SJCRH30 (cell line): ENCODE measurements around the gene TBC1D1. TPM values are rescaled to one million over a fixed set of nuclear protein-coding genes. Genes with fewer than 3 reads are reported as not detected.

Experiments used
- DNase-seq, 2 experiments: peaks; one replicate each; pipeline ENCODE4 v3.0.0-alpha.2; 2015 to 2020
- H3K27ac ChIP-seq: fragments of 250-450 bp; sonication (Bioruptor Pico); 2 replicates; pipeline ENCODE4 v1.5.1; 2020; ENCODE audit warnings: mild to moderate bottlenecking, moderate library complexity
- H3K27me3 ChIP-seq: fragments of 250-450 bp; sonication (Bioruptor Pico); 2 replicates; pipeline ENCODE4 v1.5.1; 2020; ENCODE audit warnings: mild to moderate bottlenecking, moderate library complexity
- H3K36me3 ChIP-seq: fragments of 250-450 bp; sonication (Bioruptor Pico); 2 replicates; pipeline ENCODE4 v1.5.1; 2020; ENCODE audit warnings: mild to moderate bottlenecking, moderate library complexity
- H3K4me1 ChIP-seq: fragments of 250-450 bp; sonication (Bioruptor Pico); 2 replicates; pipeline ENCODE4 v1.5.1; 2020; ENCODE audit warnings: mild to moderate bottlenecking, moderate library complexity
- H3K4me3 ChIP-seq: fragments of 250-450 bp; sonication (Bioruptor Pico); 2 replicates; pipeline ENCODE4 v1.5.1; 2020; ENCODE audit warnings: mild to moderate bottlenecking, moderate library complexity
- H3K9me3 ChIP-seq: fragments of 250-450 bp; sonication (Bioruptor Pico); replicated peaks from 2 replicates; pipeline ENCODE4 v1.5.1; 2020; ENCODE audit warnings: mild to moderate bottlenecking, moderate library complexity
- total RNA-seq: library from RNA; depleted of rRNA; stranded (reverse); fragments of >200 nt; shearing (Covaris generic); gene quantifications from 2 replicates; pipeline ENCODE4 v1.2.3, GENCODE V29; 2014

The TBC1D1 gene
- total RNA-seq, 1 experiment from 2014 or later: 91.1 TPM

DNA sequence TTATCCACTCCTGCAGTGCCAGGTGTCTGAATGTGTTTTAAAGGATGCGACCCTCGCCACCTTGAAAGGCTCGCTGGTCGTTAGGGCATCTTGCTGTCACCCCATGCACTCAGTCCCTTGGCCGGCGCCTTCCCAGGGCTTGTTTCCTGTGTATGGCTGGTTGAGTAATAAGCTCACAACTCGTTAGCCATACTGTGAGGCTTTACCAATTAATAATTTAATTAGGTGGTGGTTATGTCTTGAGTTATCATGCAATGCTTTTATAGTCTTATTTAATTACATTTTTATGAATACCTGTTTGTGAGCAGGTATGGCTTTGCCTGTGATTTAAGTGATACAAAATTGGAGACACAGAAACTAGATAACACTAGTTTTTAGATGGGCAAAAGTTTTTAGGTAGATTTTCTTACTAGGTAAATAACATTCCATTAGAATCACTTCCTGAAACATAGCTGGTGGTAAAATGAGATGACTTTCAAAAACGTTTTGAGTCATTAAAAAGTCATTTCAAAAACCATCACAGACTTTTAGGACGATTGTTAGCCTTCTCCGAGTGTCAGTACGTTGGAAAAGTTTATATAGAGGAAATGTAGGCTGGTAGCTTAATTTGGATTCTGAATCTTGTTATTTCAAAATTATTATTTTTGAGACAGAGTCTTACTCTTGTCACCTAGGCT is 87.5 kb downstream of the TBC1D1 start:
- Histone ChIP-seq H3K4me3 (peak overlapping the region; percentile 99), H3K36me3 (no peaks in the 10 kb centered on the region), H3K4me1 (no peaks in the 10 kb centered on the region; the same call in 1 of the 2 replicates), H3K9me3 (no peaks in the 10 kb centered on the region), H3K27ac (no peak overlapping the region), H3K27me3 (no peaks in the 10 kb centered on the region)
- DNase-seq: no peak

- Histone ChIP-seq H3K36me3 (no peaks in the 10 kb centered on the region), H3K27ac (no peak overlapping the region), H3K4me1 (no peaks in the 10 kb centered on the region; the same call in 1 of the 2 replicates), H3K4me3 (no peak overlapping the region), H3K27me3 (no peaks in the 10 kb centered on the region), H3K9me3 (no peaks in the 10 kb centered on the region)
- no peak for DNase-seq
These were observed 89.4 kb downstream of the TBC1D1 start for GRCh38 chr4:37980246-37980645.

DNA sequence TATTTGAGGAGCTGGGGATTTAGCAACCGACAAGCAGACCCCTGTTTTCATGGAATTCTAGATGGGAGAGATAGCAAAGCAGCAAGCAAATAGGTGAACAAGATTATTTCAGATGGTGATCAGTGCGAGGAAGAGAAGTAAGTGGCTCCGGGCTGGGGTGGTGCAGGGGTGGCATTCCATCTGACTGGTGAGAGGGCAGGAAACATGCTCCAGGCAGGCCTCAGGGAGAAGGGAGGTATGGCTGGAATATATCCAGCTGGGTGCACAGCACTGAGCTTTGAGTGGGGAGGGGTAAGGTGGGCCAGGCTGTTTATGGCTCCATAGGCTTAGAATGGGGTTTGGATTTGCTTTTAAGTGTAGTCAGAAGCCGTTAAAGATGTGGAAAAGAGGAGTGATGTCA is 90.5 kb downstream of the TBC1D1 start:
- H3K9me3 ChIP-seq: no peaks in the 10 kb centered on the region
- H3K4me1 ChIP-seq: no peaks in the 10 kb centered on the region; the same call in 1 of the 2 replicates
- no peak overlapping the region for H3K4me3 ChIP-seq
- no peaks in the 10 kb centered on the region for H3K27me3 ChIP-seq
- no peaks in the 10 kb centered on the region for H3K36me3 ChIP-seq
- H3K27ac ChIP-seq: no peak overlapping the region
- no peak for DNase-seq

DNA sequence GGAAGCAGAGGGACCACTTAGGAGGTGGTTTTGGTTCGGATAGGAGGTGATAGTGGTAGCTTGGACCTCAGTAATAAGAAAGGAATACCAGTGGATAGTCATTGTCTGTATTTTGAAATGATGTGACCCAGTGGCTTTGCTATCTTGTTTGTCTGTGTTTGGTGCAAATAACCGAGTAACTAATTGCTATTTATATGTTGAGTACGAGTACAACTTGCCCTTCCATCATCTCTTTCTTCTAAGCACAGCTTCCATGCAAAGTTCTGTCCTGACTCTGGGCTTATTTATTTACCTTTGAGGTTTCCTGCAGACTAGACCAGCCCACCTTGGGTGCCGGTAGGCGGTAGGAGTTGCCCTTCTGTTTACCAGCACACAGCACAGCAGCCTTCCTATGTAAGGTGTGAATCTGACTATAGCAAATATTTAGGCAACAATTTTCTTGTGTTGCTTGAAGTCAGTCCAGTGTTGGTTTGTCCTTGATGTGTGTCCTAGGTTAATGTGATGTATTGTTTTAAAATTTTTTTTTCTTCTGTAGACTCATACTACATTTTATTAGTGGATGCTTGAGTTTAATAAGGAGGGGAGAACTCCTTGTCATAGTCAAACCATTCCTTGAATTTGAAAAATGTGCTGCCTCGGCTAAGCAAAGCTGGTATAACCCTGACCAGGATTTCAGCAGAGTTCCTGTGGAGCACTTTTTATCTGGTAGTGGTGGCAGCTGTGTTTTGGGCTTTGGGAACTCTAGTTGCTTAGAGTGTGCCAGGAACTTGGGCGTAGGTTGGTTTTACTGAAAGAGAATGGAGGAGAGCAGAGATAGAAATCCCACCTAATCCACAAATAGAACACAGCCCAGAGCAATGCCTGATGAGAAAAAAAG is 91.2 kb downstream of the TBC1D1 start:
- H3K27me3 ChIP-seq: no peaks in the 10 kb centered on the region
- H3K4me3 ChIP-seq: no peak overlapping the region
- H3K9me3 ChIP-seq: no peaks in the 10 kb centered on the region
- no peak for DNase-seq
- no peaks in the 10 kb centered on the region for H3K36me3 ChIP-seq
- no peak overlapping the region for H3K27ac ChIP-seq
- no peaks in the 10 kb centered on the region; the same call in 1 of the 2 replicates for H3K4me1 ChIP-seq

GRCh38 chr4:37982736-37983135 is 91.9 kb downstream of the TBC1D1 start:
- no peak overlapping the region for H3K27ac ChIP-seq
- no peak overlapping the region for H3K4me3 ChIP-seq
- no peak for DNase-seq
- H3K4me1 ChIP-seq: no peaks in the 10 kb centered on the region; the same call in 1 of the 2 replicates
- no peaks in the 10 kb centered on the region for H3K36me3 ChIP-seq
- no peaks in the 10 kb centered on the region for H3K9me3 ChIP-seq
- H3K27me3 ChIP-seq: no peaks in the 10 kb centered on the region

- Histone ChIP-seq H3K4me3 (no peak overlapping the region), H3K27ac (no peak overlapping the region), H3K9me3 (no peaks in the 10 kb centered on the region), H3K27me3 (no peaks in the 10 kb centered on the region), H3K4me1 (no peaks in the 10 kb centered on the region; the same call in 1 of the 2 replicates), H3K36me3 (no peaks in the 10 kb centered on the region)
- DNase-seq: no peak
These were observed 93.1 kb downstream of the TBC1D1 start for GRCh38 chr4:37983951-37984350.

DNA sequence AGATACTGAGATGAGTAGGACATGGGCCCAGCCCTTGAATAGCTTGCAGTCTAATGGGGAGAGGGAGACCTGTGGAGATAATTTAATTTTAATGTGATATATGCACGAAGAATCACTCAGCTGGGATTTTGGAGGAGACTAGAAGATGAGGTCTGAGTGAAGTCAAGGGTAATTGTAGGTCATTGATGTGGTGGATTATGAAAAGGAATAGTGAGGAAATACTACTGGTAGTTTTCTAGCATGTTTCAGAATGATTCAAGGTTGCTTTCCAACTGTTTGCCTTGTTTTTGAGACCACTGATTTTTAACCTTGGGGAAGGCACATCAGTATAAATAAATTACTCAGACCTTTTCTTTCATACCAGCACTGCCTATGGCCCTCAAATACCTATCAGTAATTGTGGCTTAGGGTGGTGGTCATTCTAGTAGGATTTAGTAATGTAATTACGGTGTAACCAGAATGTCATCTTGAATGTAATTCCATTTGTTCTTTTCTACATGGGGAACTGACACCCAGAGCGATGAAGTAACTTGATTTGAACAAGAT is 94.9 kb downstream of the TBC1D1 start:
- Histone ChIP-seq H3K27ac (no peak overlapping the region), H3K27me3 (no peaks in the 10 kb centered on the region), H3K9me3 (no peaks in the 10 kb centered on the region), H3K4me1 (no peaks in the 10 kb centered on the region; the same call in 1 of the 2 replicates), H3K4me3 (no peak overlapping the region), H3K36me3 (no peaks in the 10 kb centered on the region)
- no peak for DNase-seq

DNA sequence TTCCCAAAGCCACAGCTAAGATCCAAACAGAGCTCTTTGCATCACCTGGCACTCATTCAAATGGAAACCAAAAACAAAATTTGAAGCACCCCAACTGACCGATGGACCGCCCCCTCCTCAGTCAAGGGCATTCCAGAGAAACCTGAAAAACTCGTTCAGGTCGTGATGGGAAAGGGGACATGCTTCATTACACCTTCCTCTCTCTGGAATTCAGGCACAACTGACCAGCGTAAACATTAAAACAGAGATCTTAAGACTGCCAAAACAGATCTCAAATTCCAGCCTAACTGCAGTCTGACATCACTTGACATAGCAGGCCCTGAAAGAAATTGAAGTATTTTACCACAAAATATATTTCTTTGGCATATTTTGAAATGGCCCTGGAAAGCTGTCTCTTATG is 97.8 kb downstream of the TBC1D1 start:
- Histone ChIP-seq H3K9me3 (no peaks in the 10 kb centered on the region), H3K4me1 (no peaks in the 10 kb centered on the region; the same call in 1 of the 2 replicates), H3K36me3 (no peaks in the 10 kb centered on the region), H3K27ac (no peak overlapping the region), H3K27me3 (no peaks in the 10 kb centered on the region), H3K4me3 (no peak overlapping the region)
- DNase-seq: no peak

- no peaks in the 10 kb centered on the region for H3K27me3 ChIP-seq
- no peak for DNase-seq
These were observed 98.7 kb downstream of the TBC1D1 start for GRCh38 chr4:37989398-37990260.

GRCh38 chr4:37990731-37991245 is 99.9 kb downstream of the TBC1D1 start:
- H3K9me3 ChIP-seq: no peaks in the 10 kb centered on the region
- no peaks in the 10 kb centered on the region for H3K36me3 ChIP-seq
- no peaks in the 10 kb centered on the region; the same call in 1 of the 2 replicates for H3K4me1 ChIP-seq
- H3K27ac ChIP-seq: no peak overlapping the region
- no peak overlapping the region for H3K4me3 ChIP-seq
- no peaks in the 10 kb centered on the region for H3K27me3 ChIP-seq
- DNase-seq: no peak

More at GRCh38 chr4:37989398-37990260, 98.7 kb downstream of the TBC1D1 start:
- Histone ChIP-seq H3K4me1 (no peaks in the 10 kb centered on the region; the same call in 1 of the 2 replicates), H3K27ac (no peak overlapping the region), H3K4me3 (no peak overlapping the region), H3K9me3 (no peaks in the 10 kb centered on the region), H3K36me3 (no peaks in the 10 kb centered on the region)

DNA sequence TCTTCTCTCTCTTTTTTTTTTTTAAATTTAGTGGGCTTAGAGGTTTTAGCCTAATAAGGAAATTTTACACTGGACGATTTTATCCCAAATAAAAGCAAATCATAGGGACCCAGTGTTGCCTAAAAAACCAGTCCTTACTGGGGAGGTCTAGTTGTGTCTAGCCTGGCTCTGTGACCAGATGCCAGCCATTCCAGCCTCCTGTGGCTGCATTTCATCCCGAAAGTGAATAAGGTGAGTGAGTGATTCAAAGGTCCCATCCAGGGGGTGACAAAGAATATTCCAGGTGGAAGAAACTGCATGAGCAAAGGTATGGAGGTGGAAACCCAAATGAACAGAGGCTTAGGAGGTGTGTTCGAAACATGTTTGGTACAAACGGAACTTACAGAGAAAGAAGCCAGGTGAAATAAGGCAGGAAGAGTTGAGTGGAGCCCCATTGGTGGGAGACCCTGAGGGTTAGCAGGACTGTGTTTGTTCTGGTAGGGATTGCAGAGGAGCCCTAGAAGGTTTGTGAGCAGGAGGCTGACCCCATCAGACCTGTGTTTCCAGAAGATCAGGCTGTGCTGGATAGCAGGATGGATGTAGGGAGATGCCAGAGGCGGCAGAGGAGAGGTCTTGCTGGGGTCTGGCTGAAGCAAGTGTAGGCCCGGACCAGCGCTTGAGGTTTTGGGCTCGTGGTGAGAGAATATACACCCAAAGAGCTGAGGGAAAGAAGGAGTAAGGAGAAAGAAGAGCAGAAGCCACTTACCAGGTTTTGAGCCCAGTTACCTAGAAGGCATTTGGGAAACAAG is 100.9 kb downstream of the TBC1D1 start:
- DNase-seq: no peak
- H3K27me3 ChIP-seq: no peaks in the 10 kb centered on the region
- no peaks in the 10 kb centered on the region; the same call in 1 of the 2 replicates for H3K4me1 ChIP-seq
- no peaks in the 10 kb centered on the region for H3K9me3 ChIP-seq
- no peak overlapping the region for H3K4me3 ChIP-seq
- H3K36me3 ChIP-seq: no peaks in the 10 kb centered on the region
- H3K27ac ChIP-seq: no peak overlapping the region

GRCh38 chr4:37993806-37994205 is 102.9 kb downstream of the TBC1D1 start:
- Histone ChIP-seq H3K27ac (no peak overlapping the region), H3K4me1 (peaks cover 7% of the 10 kb centered on the region), H3K27me3 (no peaks in the 10 kb centered on the region), H3K4me3 (no peak overlapping the region), H3K9me3 (no peaks in the 10 kb centered on the region), H3K36me3 (no peaks in the 10 kb centered on the region)
- no peak for DNase-seq

DNA sequence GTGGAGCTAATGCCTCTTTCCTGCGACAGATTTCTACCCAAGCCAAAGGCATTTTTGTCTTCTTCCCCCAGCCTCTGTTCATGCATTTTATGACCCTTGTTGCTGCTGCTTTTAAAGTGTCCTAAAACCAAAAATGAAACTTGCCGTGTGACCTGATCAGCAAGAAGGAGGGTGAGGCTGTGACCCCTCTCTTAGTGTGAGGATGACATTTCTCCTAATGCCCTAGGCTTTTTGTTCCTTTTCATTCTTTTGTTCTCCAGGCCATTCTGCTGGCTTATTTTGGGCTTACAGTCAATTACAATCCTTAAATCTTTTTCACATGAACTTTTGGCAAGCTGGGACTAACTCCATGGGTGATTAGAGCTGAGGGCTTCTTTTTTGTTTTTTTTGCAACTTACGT is 103.7 kb downstream of the TBC1D1 start:
- H3K9me3 ChIP-seq: no peaks in the 10 kb centered on the region

More for the DNA sequence above, 103.7 kb downstream of the TBC1D1 start:
- Histone ChIP-seq H3K27ac (no peak overlapping the region), H3K27me3 (no peaks in the 10 kb centered on the region), H3K4me3 (no peak overlapping the region), H3K4me1 (peaks cover 7% of the 10 kb centered on the region), H3K36me3 (no peaks in the 10 kb centered on the region)
- DNase-seq: no peak
